ENCODE results near the gene PIGC.
"Not testable (repeated sequence)": the region's sequence is repeated elsewhere in the genome, so short reads cannot be mapped to it uniquely, and the experiment has no call there.

The PIGC gene

DNA sequence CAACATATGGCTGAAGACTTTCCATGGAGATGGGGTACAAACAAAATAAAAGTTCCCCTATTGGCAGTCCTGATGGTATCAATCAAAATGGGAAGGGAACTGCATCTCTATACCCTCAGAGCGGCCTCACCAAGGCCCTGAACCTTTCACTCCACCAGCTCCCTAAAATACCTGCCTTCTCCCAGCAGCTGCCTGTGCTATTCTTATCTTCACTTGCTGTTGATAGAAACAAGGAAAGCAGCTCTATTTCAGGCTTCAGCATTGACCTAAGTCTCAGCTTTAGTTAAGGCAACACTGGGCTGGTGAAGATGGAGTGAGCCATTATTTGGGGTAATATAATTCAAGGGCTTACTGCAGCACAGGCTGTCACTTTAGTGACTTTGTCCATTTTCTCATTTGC lies 21.7 kb upstream of the PIGC start:
- no peak for DNase-seq

DNA sequence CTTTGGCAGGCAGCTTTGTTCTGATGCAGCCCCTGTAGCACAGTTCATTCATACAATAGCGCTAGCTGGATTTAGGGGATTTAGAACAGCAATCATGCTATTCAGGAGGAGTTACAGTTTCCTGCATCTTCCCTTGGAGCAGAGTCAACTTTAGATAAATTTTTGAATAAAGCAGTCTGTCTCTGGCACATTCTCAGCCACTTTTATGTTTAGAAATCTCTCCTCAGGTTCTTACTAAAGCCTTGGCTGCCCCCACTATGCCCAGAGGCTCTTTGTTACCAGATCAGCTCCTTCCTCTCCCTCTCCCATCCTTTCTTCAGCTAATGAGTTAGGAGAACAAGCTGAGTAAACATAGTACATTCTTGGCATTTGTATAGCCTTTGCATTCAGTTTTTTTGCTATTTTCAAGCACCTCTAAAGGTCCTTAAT lies 17.0 kb upstream of the PIGC start:
- no peak for DNase-seq

DNA sequence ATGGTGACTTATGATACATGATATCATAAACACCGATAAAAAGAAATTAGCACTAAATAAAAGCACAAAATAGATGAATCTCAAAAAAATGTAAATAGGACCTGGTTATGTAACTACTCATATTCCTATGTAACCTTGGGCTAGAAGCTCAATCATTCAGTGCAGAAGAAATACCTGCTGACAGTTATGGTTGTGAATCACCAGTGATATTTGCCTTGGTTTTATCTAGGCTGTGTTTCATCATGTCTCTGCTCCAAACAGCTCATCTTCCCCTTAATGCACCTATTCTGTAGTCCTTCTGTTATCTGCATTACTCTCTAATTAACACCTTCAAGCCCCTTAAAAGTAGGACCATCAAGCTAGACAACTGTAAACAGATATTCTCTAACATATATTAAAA lies 16.3 kb upstream of the PIGC start:
- peak; percentile 24 for DNase-seq

DNA sequence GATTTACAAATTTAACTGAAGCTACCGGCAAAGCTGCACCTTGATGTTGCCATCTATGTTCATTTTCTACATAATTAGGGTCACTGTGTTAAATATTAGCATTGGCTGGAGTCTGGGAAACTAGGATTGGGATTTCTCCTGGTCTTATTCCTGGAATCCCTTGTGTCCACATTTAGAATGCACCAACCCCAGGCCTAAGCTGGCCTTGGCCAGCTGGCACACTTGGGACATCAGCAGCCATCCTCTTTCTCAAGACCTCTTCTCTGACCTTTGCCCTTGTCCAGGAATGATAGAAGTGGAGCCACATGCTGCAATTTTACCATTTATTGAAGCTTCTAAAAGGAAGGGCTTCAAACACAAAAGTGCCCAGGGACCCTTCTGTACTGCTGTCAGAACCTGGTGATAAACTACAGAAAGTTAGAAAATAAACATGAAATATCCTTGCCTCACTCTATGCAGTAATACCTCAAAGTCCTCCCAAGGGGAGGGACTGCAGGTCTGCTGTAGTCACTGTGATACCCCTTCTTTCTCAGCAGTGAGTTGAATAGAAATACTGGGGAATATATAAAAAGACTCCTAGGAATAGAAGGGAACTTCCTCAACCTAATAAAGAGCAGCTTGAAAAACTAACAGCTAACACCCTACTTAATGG lies 13.7 kb upstream of the PIGC start:
- DNase-seq = no peak

DNA sequence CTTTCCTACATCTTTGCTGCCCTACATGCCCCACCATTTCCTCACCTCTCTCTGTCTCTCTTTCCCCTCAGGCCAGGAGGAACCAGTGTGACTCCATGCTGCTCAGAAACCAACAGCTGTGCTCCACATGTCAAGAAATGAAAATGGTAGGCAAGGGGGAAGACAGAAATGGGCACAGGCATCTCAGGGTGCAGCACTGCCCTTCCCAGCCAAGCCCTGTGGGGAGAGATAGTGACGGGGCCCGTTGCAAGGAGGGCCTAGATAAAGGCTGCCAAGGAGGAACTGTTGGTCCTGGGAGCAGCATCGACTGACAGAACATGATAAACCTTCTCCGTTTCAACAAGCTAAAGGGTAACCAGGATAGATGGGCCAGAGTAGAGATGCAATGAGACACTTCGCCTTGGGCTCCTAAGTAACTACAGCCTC lies 12.5 kb upstream of the PIGC start:
- DNase-seq = no peak

DNA sequence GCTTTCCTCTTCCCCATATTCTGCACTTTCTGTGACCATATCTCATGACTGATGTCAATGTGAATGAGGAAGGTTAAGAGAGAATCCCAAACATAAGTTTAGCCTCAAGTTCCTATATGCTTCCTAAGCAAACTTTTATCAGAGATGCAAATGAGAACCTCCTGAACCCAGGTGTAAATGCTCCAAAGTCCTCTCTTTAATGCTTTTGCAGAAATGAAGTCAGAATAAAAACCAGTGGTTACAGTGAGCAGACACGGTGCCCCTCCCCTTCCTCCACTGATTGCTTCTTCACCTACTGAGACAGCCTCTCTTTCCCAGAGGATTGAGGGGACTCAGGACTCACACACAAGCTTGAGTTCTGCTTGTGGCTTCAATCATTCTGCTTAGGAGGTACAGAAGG lies 11.6 kb upstream of the PIGC start:
- DNase-seq = no peak

DNA sequence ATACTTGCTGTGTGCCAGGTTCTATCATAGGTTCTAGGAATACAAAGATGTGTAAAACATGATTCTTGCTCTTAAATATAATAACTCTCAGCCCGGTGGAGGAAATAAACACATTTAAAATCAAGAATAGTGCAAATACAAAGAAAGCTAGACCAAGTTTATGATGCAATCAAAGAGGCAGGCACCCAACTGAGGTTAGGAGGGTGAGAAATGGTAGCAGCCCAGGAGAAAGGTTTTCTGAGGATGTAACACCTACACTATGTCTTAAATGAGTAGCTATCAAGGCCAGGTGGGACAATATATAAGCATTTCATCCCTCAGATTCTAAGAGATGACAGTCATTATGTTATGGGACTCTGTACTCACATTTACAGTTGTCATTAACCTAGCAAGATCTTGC lies 9.7 kb upstream of the PIGC start:
- DNase-seq = no peak

DNA sequence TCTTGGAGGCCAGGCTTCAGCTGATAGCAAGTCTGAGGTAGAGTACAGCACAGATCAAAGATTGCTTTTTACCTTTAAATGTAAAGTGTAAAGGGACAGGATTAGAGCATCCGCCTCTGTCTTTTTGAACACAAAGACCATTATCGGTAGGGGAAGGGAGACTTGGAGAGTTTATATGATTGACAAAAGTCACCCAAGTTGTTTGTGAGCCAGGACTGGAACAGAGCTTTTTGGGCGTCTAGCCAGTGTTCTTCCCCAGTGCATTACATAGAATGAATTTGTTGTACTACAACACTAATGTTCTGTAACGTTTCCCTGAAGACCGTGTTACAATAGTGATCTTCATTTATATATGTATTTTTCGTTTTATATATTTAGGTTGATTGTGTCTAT lies 9.3 kb upstream of the PIGC start:
- no peak for DNase-seq

DNA sequence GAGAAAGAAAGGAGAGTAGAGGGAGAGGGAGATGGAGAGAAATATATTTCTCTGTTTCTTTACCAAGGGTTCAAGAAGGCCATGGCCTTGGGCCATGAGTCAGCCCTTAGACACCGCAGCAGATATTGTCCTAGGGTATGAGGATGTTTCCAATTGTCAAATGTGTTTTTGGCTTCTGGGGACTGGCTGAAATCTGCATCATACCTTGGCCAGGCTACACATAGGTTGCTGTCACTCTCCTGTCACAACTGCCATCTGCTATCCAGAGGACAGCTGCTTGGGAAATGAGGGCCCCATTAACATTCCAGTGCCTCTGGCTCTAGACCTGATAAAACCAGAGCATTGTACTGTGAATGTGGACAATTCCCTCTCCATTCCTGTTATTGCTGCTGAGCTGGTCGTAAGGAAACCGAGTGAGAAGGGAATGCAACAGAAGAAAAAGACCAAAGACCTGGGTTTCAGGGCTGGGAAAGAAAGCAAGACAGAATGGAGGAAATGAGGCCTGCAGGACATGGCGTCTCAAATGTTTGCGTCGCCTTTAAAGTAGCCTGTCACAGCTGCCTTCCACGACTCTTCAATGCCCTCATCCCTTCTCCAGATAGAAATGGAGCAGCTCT lies 8.8 kb upstream of the PIGC start:
- DNase-seq = no peak

DNA sequence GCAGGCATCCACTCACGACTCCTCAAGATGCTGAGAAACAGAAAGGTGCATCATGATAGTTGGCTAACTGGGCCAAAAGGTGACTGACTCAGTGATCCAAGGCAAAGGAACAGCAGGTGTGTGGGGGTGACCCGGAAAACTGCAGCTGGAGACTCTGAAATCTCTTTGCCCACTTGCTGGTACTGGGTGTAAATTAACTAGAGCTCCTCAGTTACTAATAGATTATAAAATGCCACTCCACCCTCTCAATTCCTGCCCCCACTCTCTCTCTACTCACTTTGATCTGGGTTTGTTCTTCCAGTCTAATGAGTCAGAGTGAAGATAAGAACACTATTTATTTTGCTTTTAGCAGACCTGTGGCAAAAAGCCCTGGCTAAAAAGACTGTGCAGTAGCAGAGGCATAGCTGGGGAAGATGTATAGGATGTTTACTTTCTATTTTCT lies 7.2 kb upstream of the PIGC start:
- peak; percentile 14 for DNase-seq

DNA sequence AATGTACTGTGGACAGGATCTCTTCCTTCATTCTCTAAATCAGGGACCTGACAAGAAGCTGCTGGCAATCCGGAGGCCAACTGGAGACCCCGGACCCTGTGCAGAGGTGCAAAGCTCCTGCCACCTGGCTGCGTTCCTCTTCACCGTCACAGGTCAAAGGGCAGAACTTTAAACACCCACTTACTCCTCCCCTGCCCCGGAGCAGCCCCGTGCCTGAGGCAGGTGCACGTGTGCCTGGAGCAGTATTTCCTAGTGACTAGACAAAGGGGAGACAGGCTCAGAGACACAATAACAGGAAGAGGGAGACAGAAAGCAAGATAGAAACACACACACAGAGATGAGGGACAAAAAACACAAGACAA lies 6.6 kb upstream of the PIGC start:
- no peak for DNase-seq

DNA sequence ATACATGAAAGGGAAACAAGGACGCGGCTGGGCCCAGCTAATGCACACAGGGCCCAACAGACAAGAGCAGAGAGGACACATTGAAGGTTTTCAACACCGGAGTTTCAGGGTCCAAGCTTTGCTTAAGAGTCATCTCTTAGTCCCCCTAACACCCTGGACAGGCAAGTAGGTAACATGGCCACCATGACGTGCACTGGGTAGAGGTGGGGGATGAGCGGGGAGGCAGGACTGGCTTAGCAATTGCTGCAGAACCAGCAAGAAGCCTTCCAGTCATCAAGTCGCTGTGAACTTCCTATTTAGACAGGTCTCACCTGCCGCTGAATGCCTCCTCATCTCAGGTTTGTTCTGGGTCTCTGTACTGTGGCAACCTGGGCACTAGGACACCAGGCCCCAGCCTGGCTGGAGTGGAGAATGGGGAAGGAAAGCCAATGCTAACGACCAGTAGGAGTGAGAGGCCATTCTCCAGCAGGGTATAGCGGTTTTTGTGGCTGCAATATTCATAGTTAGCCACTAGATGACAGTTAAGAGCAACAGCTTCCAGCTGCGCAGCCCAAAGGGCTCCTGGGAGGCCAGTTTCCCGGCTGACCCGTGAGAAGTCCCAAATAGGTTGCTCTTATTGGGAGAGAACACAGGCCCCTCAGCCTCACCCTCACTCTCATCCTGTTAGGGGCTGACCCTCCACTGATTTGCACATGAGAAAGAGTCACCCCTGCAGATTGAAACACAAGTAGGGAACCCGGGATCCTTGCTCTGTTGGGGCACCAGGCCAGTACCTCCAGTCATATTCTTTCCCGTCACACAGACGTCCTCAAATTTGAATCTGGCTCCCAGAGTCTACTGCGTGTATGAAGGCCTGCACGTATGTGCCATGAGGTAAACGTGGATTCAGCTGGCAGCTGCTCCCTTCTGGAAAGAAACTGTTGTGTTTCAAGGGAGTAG lies 6.0 kb upstream of the PIGC start:
- peak; percentile 56 for DNase-seq

DNA sequence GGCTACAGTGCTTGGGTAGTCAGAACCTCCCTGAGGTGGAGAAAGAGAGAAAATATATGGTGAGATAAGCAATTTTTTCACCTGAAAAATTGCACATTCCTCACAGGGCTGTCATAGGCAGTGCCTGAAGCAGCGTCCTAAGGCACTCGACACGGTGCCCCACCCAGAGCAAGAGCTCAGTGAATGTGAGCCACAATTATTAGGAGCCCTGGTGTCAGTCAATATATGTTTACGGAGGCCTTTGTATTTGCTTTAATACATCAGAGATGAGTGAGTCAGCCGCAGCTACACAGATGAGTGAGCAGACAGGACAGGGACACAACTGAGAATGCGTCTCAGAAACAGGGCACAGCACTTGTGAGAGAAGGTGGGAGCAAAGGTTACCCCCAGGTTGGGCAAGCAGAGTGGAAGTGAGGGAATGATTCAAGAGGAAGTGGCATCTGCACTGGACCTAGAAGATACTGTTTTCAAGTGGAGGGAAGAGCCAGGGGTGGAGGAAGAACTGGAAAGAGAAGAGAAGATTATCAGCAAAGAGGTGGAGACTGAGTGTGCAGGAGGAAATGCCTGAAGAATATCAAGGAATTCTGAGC lies 5.2 kb upstream of the PIGC start:
- no peak for DNase-seq

DNA sequence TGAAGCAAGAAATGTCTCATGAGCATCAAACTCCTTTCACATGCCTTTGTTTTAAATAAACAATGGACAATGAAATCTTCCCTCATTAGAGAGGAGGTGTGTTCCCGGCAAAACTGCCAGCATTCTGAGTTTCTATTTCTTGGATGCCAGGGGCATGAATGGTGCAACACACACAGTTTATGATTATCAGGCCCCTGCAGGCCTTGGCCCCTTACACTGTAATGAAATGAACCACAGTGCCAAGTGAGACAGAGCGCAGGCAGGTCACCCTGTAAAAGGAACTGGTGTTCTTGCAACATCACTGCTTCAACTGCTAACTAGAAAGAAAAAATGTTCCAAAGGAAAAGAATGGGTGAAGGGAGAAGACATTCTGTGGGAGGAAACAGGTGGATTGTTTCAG lies 3.8 kb upstream of the PIGC start:
- no peak for DNase-seq

DNA sequence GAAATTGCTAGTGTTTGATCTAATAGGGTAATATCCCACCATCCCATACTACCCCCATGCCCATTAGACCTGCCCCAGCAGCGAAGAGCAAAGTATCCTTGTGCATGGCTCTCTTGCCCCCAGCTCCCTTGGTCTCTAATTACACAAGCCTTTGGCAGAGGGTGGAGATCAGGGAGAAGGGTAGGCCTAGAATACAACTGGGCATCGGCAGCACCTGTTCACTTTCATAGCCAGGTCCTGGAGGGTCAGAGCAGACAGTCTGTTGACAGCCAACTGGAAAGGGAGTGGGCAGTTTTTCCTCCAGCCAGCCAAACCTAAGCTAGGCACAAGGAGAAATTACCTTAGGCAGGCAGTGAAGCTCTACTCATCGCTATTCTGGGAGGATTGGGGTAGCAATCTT lies 2.7 kb upstream of the PIGC start:
- DNase-seq = no peak

DNA sequence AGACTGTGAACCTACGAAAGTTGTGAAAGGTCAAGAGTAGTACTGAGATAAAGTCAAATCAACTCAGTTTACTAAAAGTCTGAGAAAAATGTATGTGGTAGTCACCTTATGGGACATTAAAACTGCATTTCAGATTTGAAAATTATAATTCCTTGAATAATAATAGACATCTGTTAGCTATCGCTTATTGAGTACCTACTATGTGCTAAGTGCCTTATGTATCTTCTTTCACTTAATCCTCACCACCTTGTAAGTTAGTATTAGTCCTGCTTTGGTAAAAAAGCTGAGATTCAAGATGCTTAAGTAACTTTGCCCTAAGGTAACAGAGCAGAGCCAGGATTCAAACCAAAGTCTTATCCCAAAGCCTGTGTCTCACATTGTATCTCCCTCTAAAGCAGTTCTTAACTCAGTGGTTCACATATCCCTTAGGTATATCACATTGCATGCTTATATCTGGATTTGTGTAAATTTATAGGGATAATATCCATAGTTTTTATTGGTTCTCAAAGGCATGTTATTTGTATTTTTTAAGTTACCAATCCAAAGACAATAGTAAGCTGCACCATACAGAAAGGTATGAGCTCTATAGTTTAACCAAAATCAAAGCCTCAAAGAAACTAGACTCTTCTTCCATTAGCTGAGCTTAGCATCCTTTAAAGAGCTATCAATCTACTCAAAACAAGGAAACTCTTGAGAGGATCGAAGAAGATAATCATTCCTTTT lies 865 bp downstream of the PIGC start:
- no peak for DNase-seq

DNA sequence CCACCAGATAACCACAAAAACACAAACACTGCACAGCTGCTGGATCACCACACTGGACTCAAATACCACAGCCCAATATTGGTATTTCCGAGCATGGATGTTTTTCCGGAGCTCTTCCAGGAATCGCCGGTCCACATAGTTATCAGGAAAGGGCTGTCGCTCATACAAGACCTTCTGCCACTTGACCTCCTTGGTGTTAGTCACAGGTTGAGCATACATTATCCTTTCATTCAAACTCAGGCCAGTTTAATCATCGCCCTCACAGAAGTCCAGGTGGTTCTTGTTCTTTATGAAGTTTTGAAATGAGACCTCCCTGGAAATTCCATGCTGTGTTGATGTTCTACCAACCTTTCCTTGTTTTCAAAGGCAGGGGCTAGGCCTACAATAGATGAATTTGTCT lies 1.5 kb downstream of the PIGC start:
- no peak for DNase-seq

DNA sequence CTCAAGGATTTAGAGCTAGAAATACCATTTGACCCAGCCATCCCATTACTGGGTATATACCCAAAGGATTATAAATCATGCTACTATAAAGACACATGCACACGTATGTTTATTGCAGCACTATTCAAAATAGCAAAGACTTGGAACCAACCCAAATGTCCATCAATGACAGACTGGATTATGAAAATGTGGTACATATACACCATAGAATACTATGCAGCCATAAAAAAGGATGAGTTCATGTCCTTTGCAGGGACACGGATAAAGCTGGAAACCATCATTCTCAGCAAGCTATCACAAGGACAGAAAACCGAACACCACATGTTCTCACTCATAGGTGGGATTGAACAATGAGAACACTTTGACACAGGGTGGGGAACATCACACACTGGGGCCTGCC lies 6.7 kb downstream of the PIGC start:
- not testable (repeated sequence) for DNase-seq

DNA sequence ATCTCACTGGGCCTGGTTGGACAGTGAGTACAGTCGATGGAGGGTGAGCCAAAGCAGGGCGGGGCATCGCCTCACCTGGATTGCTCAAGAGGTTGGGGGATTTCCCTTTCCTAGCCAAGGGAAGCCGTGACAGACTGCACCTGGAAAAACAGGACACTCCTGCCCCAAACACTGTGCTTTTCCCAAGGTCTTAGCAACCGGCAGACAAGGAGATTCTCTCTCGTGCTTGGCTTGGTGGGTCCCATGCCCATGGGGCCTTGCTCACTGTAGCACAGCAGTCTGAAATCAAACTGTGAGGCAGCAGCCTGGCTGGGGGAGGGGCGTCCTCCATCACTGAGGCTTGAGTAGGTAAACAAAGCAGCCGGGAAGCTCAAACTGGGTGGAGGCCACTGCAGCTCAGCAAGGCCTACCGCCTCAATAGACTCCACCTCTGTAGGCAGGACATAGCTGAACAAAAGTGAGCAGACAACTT lies 12.1 kb downstream of the PIGC start:
- no peak for DNase-seq

DNA sequence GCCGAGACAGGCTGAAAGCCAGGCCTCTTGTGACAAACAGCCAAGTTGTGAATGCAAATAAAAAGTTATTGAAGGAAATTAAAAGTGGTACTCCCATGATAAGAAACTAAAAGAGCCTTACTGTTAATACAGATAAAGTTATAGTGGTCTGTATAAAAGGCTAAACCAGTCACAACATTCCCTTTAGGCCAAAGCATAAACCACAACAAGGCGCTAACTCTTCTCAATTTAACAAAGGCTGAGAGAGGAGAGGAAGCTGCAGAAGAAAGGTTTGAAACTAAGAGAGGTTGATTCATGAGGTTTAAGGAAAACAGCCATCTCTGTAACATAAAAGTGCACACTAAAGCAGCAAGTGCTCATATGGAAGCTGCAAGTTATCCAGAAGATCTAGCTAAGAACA lies 12.7 kb downstream of the PIGC start:
- no peak for DNase-seq

DNA sequence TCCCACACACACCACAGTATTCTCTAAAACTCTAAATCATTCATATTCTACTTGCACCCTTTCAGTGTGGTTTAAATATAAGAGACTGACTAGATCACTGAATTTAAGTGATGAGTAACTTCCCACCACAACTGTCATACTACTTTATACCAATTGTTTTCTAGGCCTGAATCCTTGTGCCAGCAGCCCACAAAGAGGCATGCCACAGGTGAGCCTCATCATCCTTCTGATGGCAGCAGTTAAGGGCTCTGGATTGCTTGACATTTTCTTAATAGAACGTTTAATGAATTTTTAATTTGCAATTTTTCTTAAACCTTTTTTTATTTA lies 13.8 kb downstream of the PIGC start:
- DNase-seq = no peak

DNA sequence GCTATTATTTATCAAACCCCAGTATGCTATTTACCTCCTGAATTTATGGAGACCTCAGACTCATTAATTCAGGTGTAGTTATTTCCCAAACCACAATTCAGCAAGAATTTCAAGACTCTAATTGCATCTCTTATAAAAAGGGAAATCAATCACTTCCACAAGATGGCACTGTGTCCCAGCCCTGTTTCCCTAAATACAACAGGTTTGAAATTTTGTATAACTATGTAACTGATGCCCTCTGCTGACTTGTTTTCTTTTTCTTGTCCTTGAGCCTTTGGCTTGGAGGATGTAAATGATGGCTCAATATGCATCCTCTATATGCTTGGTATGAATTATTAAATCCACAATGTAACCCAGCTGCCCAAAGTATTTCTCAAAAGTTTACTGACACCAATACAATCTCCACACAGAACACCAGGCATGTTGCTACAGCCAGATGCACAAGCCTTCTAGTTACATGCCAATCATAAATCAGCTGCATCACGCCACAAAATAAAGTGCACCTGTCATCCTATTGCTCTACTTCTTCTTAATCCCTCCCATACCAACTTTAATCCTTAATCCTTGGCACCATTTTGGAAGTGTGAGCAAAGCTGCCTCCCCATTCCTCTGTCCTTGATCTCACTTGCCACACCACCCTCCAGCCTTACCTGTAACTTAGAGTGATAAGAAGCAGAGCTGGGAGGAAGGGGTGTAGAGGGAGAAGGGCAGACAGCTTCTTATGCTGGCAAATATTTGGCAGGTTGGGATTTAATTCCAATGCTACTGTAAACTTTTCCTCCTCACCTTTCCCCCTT lies 14.3 kb downstream of the PIGC start:
- DNase-seq = peak; percentile 79
